Right kidney (tissue), 9 donors: ENCODE data around the gene GGT6.
"Not testable (repeated sequence)": the region's sequence is repeated elsewhere in the genome, so short reads cannot be mapped to it uniquely, and the experiment has no call there.

Experiments used
- DNase-seq: peaks from one replicate; pipeline ENCODE4 v3.0.0-alpha.2; 2016
- long read RNA-seq, 8 donors: transcript quantifications; one replicate each; lab custom pipeline, GENCODE V29; 2026

The GGT6 gene, protein sequence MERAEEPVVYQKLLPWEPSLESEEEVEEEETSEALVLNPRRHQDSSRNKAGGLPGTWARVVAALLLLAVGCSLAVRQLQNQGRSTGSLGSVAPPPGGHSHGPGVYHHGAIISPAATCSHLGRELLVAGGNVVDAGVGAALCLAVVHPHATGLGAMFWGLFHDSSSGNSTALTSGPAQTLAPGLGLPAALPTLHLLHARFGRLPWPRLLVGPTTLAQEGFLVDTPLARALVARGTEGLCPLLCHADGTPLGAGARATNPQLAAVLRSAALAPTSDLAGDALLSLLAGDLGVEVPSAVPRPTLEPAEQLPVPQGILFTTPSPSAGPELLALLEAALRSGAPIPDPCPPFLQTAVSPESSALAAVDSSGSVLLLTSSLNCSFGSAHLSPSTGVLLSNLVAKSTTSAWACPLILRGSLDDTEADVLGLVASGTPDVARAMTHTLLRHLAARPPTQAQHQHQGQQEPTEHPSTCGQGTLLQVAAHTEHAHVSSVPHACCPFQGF
- long read RNA-seq, donor 1, partial matches to known transcripts = 6 of 10 reads
- long read RNA-seq, donor 1, other reads (novel, unspliced or antisense) = 0 of 10 reads
- long read RNA-seq, donor 2, partial matches to known transcripts = 0 of 4 reads
- long read RNA-seq, donor 2, other reads (novel, unspliced or antisense) = 0 of 4 reads
- long read RNA-seq, donor 3, partial matches to known transcripts = 0 of 4 reads
- long read RNA-seq, donor 3, other reads (novel, unspliced or antisense) = 0 of 4 reads
- long read RNA-seq, donor 4, partial matches to known transcripts = 10 of 11 reads
- long read RNA-seq, donor 4, other reads (novel, unspliced or antisense) = 0 of 11 reads
- long read RNA-seq, donor 5, partial matches to known transcripts = 0 of 2 reads
- long read RNA-seq, donor 5, other reads (novel, unspliced or antisense) = 0 of 2 reads
- long read RNA-seq, donor 6, partial matches to known transcripts = 0 of 2 reads
- long read RNA-seq, donor 6, other reads (novel, unspliced or antisense) = 0 of 2 reads
- long read RNA-seq, donor 7 = 0 reads
- long read RNA-seq, donor 8, partial matches to known transcripts = 0 of 3 reads
- long read RNA-seq, donor 8, other reads (novel, unspliced or antisense) = 0 of 3 reads

DNA sequence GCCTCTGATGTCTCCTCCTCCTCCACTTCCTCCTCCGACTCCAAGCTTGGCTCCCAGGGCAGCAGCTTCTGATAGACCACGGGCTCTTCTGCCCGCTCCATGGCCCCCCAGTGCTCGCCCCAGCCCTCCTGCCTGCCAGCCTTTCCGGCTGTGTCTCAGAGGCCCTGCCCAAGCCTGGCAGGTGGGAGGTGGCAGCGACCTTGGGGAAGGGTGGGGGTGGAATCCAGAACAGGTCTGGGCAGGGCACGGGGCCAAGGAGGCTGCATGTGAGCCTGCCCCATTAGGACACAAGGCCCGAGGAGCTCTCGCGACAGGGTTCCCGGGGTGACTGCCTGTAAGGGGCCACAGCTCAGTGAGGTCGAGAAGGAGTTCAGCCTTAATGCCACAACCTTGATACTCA, at the start of gene GGT6:
Gene GGT6, minus strand, starts transcription at position 157 of the 400 bp plus-strand sequence. Its CDS starts 56 bp downstream, at position 101.
- no peak for DNase-seq

- no peak for DNase-seq
Measured at GRCh38 chr17:4610162-4610561, 49.8 kb upstream of the GGT6 start.

- no peak for DNase-seq
Measured at GRCh38 chr17:4609761-4610160, 49.4 kb upstream of the GGT6 start.

GRCh38 chr17:4607773-4608187, 47.4 kb upstream of the GGT6 start:
- peak; percentile 58 for DNase-seq

- DNase-seq = no peak
Measured at GRCh38 chr17:4607261-4607741, 46.9 kb upstream of the GGT6 start.

GRCh38 chr17:4605826-4606225, 45.4 kb upstream of the GGT6 start:
- DNase-seq = no peak

DNA sequence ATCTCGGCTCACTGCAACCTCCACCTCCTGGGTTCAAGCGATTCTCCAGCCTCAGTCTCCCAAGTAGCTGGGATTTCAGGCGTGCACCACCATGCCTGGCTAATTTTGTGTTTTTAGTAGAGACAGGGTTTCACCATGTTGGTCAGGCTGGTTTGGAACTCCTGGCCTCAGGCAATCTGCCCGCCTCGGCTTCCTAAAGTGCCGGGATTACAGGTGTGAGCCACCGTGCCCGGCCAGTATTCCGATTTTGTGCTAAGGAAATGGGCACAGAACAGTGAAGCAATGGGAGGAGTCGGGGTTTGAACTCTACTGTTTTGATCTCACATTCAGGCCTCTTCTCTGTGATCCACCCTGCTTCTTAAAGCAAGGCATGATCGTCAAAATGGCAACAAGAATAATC, 44.4 kb upstream of the GGT6 start:
- DNase-seq = not testable (repeated sequence)

DNA sequence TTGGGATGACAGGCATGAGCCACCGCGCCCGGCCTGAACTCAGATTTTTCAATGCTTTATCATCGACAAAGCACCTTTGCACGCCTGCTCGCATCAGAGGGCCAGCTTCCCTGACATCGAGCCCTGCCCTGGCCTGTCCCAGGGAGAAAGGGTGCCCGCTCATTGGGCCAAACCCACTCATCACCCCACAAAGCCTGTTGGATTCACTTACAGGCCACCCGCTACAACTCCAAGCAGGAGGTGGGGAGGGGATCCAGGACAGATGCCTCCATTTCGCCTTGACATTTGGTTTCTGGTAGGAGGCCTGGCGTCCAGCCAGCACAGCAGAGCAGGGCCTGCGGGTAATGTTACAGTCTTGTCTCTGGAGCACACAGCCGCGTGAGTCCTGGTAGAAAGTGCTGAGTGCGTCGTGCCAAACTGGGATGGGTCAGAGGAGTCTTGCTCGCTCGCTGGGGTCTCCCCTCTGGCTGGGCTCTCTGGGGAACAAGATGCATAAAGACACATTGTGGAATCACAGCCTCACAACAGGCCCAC, 43.8 kb upstream of the GGT6 start:
- DNase-seq = peak; percentile 58

- DNase-seq = no peak
Measured at GRCh38 chr17:4602041-4602440, 41.7 kb upstream of the GGT6 start.

- no peak for DNase-seq
Measured at GRCh38 chr17:4601326-4601725, 40.9 kb upstream of the GGT6 start.

GRCh38 chr17:4600563-4600962, 40.2 kb upstream of the GGT6 start:
- DNase-seq = no peak

- DNase-seq = no peak
Measured at GRCh38 chr17:4599505-4600281, 39.3 kb upstream of the GGT6 start.

DNA sequence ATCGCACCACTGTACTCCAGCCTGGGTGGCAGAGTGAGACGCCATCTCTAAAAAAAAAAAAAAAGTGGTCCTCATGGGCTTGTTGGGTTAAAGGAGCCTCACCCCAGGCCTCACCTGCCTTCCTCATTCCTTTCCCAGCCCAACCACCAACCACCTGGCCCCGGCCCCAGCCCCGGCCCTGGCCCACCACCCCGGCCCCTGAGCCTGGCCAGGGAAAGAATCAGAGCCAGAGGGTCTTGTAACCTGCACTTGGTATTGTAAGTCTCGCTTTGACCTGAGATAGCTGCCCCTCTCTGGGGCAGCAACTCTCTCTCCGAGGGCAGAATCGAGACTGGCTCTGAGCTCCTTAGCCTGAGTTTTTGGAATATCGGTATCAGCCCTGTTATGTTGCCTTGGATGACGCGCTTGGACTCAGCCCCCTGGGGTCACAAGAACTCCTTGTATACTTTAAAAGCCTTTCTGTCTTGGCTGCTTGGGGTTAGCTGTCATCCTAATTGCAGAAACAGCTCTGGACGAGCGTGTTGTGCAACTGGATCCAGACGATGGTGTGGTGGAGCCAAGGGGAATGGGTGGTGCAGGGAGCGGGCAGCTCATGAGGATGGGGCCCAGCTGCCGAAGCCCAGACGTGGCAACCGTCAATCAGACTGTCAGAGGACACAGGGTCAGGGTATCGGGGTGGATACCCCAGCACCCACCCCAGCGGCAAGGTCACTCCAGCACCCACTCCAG, 38.6 kb upstream of the GGT6 start:
- no peak for DNase-seq

GRCh38 chr17:4597975-4598374, 37.6 kb upstream of the GGT6 start:
- DNase-seq = no peak

DNA sequence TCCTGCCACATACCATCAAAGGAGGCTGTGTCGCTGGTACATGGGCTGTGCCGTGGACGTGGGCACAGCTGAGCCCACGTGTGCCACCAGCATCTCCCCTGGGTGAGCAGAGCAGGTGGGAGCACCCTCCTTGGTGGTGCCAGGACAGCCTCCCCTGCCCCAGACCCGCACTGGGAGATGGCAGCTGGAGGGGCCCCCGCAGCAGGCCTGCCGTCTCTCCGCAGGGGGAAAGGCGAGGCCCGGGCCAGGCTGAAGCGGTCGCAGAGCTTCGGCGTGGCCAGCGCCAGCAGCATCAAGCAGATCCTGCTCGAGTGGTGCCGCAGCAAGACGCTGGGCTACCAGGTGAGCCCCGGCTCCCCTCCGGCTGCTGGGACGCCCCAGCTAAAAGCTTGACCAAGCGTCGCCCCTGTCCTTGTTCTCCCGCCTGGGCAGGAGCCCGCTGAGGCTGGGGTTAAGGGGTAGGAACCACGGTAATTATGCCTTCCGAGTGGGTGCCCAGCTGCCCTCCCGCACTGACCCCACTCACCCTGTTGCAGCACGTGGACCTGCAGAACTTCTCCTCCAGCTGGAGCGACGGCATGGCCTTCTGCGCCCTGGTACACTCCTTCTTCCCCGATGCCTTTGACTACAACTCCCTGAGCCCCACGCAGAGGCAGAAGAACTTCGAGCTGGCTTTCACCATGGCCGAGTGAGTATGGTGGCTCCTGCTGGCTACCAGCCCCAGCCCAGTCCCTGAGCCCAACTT, 36.4 kb upstream of the GGT6 start:
- no peak for DNase-seq

- not testable (repeated sequence) for DNase-seq
Measured at GRCh38 chr17:4595685-4596342, 35.4 kb upstream of the GGT6 start.

DNA sequence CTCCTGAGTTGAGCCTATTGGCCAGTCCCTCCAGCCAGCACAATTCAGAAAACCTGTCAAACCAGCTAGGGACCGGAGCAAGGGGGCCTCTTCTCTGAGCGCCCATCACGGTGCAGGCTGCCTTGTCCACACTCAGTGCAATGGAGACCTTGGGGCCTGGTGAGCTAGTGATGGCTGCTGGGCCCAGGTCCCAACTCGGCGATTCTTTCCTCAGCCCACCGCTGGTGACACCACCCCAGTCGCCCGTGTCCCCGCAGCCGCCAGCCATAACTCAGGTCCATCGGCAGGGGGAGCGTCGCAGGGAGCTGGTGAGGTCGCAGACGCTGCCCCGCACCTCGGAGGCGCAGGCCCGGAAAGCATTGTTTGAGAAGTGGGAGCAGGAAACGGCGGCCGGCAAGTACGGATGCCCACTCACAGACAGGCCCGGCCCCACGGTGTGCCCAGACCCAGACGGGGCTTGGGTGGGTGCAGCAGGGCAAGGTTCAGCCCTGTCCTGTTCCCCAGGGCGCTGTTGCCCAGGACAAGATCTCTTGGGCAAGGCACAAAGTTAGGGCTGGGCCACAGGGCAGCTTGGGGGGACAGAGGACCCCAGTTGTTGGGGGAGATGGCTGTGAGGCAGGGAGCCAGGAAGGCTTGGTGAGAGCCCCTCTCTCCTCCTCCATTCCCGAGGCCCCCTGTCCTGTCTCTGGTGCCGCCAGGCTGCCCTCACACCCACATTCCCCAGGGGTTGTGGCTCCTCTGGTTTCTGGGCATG, 34.7 kb upstream of the GGT6 start:
- DNase-seq = no peak

GRCh38 chr17:4594406-4594805, 34.0 kb upstream of the GGT6 start:
- DNase-seq = no peak

GRCh38 chr17:4593021-4593421, 32.6 kb upstream of the GGT6 start:
- no peak for DNase-seq
